Measurements from ENCODE around the gene TIMM10.

The TIMM10 gene

GRCh38 chr11:57484141-57484710 lies 46.3 kb downstream of the TIMM10 start:
- no peak for DNase-seq (ENCODE audit: low read depth in 2 of 2)

- no peak for DNase-seq (ENCODE audit: low read depth in 2 of 2)
Observed at GRCh38 chr11:57483562-57483918, 47.0 kb downstream of the TIMM10 start.

GRCh38 chr11:57482782-57483561 lies 47.6 kb downstream of the TIMM10 start:
- no peak for DNase-seq (ENCODE audit: low read depth in 2 of 2)

- DNase-seq (ENCODE audit: low read depth in 2 of 2): no peak
Observed at GRCh38 chr11:57481915-57482781, 48.4 kb downstream of the TIMM10 start.

GRCh38 chr11:57481315-57481714 lies 49.2 kb downstream of the TIMM10 start:
- no peak for DNase-seq (ENCODE audit: low read depth in 2 of 2)

- no peak for DNase-seq (ENCODE audit: low read depth in 2 of 2)
Observed at GRCh38 chr11:57480409-57481137, 50.0 kb downstream of the TIMM10 start.

- no peak for DNase-seq (ENCODE audit: low read depth in 2 of 2)
Observed at GRCh38 chr11:57479911-57480310, 50.6 kb downstream of the TIMM10 start.

GRCh38 chr11:57479021-57479663 lies 51.4 kb downstream of the TIMM10 start:
- no peak for DNase-seq (ENCODE audit: low read depth in 2 of 2)

Data from fibroblast of skin of left biceps (primary cell).